WTC11 (cell line): ENCODE results near the gene NDUFV3. TPM values are rescaled to one million over a fixed set of nuclear protein-coding genes. Genes with fewer than 3 reads are reported as not detected.

Experiments used
- ATAC-seq: fragments of 200-7000 bp; cut with Tn5 transposase; 2 replicates; pipeline ENCODE4 v1.10.0; 2021; ENCODE audit warnings: mild to moderate bottlenecking, moderate library complexity
- CTCF ChIA-PET: fragments of 300-600 bp; sonication (Branson Sonifier 250); formaldehyde crosslinking; loops from one replicate; lab custom pipeline; 2021; ENCODE audit warnings: antibody characterized with exemption; lab: Charles Lee
- POLR2A ChIA-PET: fragments of 350-600 bp; sonication (Branson Sonifier 250); formaldehyde crosslinking; loops from one replicate; lab custom pipeline; 2021; ENCODE audit warnings: antibody characterized with exemption; lab: Charles Lee
- DNase-seq: peaks from one replicate; pipeline ENCODE4 v3.0.0; 2021; ENCODE audit warnings: low spot score
- H3K27ac Mint-ChIP-seq: 2 replicates; pipeline ENCODE4 v1.8.0; 2021; ENCODE audit warnings: mixed read lengths
- H3K27me3 Mint-ChIP-seq: 2 replicates; pipeline ENCODE4 v1.8.0; 2021; ENCODE audit warnings: low read depth, mild to moderate bottlenecking, moderate library complexity, mixed read lengths
- H3K36me3 Mint-ChIP-seq: 2 replicates; pipeline ENCODE4 v1.8.0; 2021; ENCODE audit warnings: mixed read lengths
- H3K4me1 Mint-ChIP-seq: 2 replicates; pipeline ENCODE4 v1.8.0; 2022; ENCODE audit warnings: mixed read lengths
- H3K4me3 Mint-ChIP-seq: 2 replicates; pipeline ENCODE4 v1.8.0; 2021; ENCODE audit warnings: mild to moderate bottlenecking, moderate library complexity, mixed read lengths
- H3K9me3 Mint-ChIP-seq: 2 replicates; pipeline ENCODE4 v1.8.0; 2021; ENCODE audit warnings: mixed read lengths
- ATF1 ChIP-seq: sonication (generic); formaldehyde crosslinking; IDR thresholded peaks from 2 replicates; pipeline ENCODE4 v1.8.1; 2023; ENCODE audit warnings: mild to moderate bottlenecking, moderate library complexity, missing genetic modification reagents
- CDX4 ChIP-seq: fragments of 250-450 bp; sonication (Bioruptor Pico); IDR thresholded peaks from 2 replicates; pipeline ENCODE4 v1.9.0; 2021; ENCODE audit warnings: moderate library complexity, mild to moderate bottlenecking, inconsistent platforms, borderline replicate concordance
- CREM ChIP-seq: sonication (generic); formaldehyde crosslinking; IDR thresholded peaks from 2 replicates; pipeline ENCODE4 v1.8.1; 2022; ENCODE audit warnings: mild to moderate bottlenecking, missing genetic modification reagents, moderate library complexity
- ETV6 ChIP-seq: sonication (generic); formaldehyde crosslinking; IDR thresholded peaks from 2 replicates; pipeline ENCODE4 v1.8.1; 2022; ENCODE audit warnings: mild to moderate bottlenecking, missing genetic modification reagents
- FOXJ3 ChIP-seq: sonication (generic); formaldehyde crosslinking; IDR thresholded peaks from 2 replicates; pipeline ENCODE4 v1.9.0; 2021; ENCODE audit warnings: missing genetic modification reagents, mild to moderate bottlenecking, borderline replicate concordance
- IRF1 ChIP-seq: sonication (generic); formaldehyde crosslinking; IDR thresholded peaks from 2 replicates; pipeline ENCODE4 v1.8.0; 2023; ENCODE audit warnings: missing genetic modification reagents
- JAZF1 ChIP-seq: fragments of 250-450 bp; sonication (Bioruptor Pico); IDR thresholded peaks from 2 replicates; pipeline ENCODE4 v1.9.0; 2021; ENCODE audit warnings: moderate library complexity, mild to moderate bottlenecking, inconsistent platforms
- NR1H2 ChIP-seq: sonication (generic); formaldehyde crosslinking; IDR thresholded peaks from 2 replicates; pipeline ENCODE4 v1.9.0; 2021; ENCODE audit warnings: mild to moderate bottlenecking, moderate library complexity, missing genetic modification reagents
- NR2C2 ChIP-seq: sonication (generic); formaldehyde crosslinking; IDR thresholded peaks from 2 replicates; pipeline ENCODE4 v1.8.0; 2022; ENCODE audit warnings: mild to moderate bottlenecking, missing genetic modification reagents
- PRDM15 ChIP-seq: sonication (generic); formaldehyde crosslinking; IDR thresholded peaks from 2 replicates; pipeline ENCODE4 v1.8.0; 2022; ENCODE audit warnings: missing genetic modification reagents
- RELA ChIP-seq: sonication (generic); formaldehyde crosslinking; IDR thresholded peaks from 2 replicates; pipeline ENCODE4 v1.8.1; 2022; ENCODE audit warnings: missing genetic modification reagents, mild to moderate bottlenecking, borderline replicate concordance
- RORB ChIP-seq: fragments of 250-450 bp; sonication (Bioruptor Pico); IDR thresholded peaks from 2 replicates; pipeline ENCODE4 v1.9.0; 2021; ENCODE audit warnings: mild to moderate bottlenecking
- SMAD3 ChIP-seq: sonication (generic); formaldehyde crosslinking; IDR thresholded peaks from 2 replicates; pipeline ENCODE4 v1.8.0; 2022; ENCODE audit warnings: missing genetic modification reagents, mild to moderate bottlenecking, borderline replicate concordance
- SMAD4 ChIP-seq: sonication (generic); formaldehyde crosslinking; IDR thresholded peaks from 2 replicates; pipeline ENCODE4 v1.8.0; 2022; ENCODE audit warnings: mild to moderate bottlenecking, missing genetic modification reagents
- ZMAT4 ChIP-seq: fragments of 250-450 bp; sonication (Bioruptor Pico); IDR thresholded peaks from 2 replicates; pipeline ENCODE4 v1.9.0; 2021; ENCODE audit warnings: mild to moderate bottlenecking
- ZNF263 ChIP-seq: sonication (generic); formaldehyde crosslinking; IDR thresholded peaks from 2 replicates; pipeline ENCODE4 v1.8.1; 2022; ENCODE audit warnings: low read depth, mild to moderate bottlenecking, moderate library complexity, missing genetic modification reagents
- ZNF317 ChIP-seq: sonication (generic); formaldehyde crosslinking; IDR thresholded peaks from 2 replicates; pipeline ENCODE4 v1.8.1; 2023; ENCODE audit warnings: low read depth, mild to moderate bottlenecking, moderate library complexity, missing genetic modification reagents, borderline replicate concordance
- total RNA-seq: library from RNA; stranded (reverse); gene quantifications from 3 replicates; pipeline ENCODE4 v1.2.3, GENCODE V29; 2021
- TF ChIP-seq, protein P1 (sequence below): fragments of 250-450 bp; sonication (Bioruptor Pico); IDR thresholded peaks from 2 replicates; pipeline ENCODE4 v1.8.0; 2021; ENCODE audit warnings: mild to moderate bottlenecking
- TF ChIP-seq, protein P2 (sequence below): fragments of 250-450 bp; sonication (Bioruptor Pico); conservative IDR thresholded peaks from 2 replicates; pipeline ENCODE4 v1.9.0; 2021; ENCODE audit warnings: mild to moderate bottlenecking
- TF ChIP-seq, protein P3 (sequence below): fragments of 250-450 bp; sonication (Bioruptor Pico); IDR thresholded peaks from 2 replicates; pipeline ENCODE4 v1.9.0; 2021; ENCODE audit warnings: mild to moderate bottlenecking

Gene NDUFV3
- total RNA-seq, 1 experiment from 2014 or later = 28.5 TPM

- TF ChIP-seq ATF1 (no peak), ZNF263 (CRISPR knock-in tag) (no peak), ZNF317 (CRISPR knock-in tag) (no peak)
Measured at GRCh38 chr21:42913476-42913875, 20.4 kb downstream of the NDUFV3 start (continued).

- ATAC-seq = no peak
- no peak for TF ChIP-seq ZMAT4
- TF ChIP-seq FOXJ3 = no peak
- no peak for TF ChIP-seq CDX4 (CRISPR knock-in tag)
- no peak for TF ChIP-seq RELA
- no peak for TF ChIP-seq ETV6
- TF ChIP-seq IRF1 (CRISPR knock-in tag) = no peak
- TF ChIP-seq NR1H2 (CRISPR knock-in tag) = no peak
- no peak for TF ChIP-seq PRDM15 (CRISPR knock-in tag)
- TF ChIP-seq, protein P1, sequence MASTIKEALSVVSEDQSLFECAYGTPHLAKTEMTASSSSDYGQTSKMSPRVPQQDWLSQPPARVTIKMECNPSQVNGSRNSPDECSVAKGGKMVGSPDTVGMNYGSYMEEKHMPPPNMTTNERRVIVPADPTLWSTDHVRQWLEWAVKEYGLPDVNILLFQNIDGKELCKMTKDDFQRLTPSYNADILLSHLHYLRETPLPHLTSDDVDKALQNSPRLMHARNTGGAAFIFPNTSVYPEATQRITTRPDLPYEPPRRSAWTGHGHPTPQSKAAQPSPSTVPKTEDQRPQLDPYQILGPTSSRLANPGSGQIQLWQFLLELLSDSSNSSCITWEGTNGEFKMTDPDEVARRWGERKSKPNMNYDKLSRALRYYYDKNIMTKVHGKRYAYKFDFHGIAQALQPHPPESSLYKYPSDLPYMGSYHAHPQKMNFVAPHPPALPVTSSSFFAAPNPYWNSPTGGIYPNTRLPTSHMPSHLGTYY (CRISPR knock-in tag) = no peak
- TF ChIP-seq RORB (CRISPR knock-in tag) = no peak
- no peak for TF ChIP-seq ZNF263 (CRISPR knock-in tag)
- no peak for TF ChIP-seq JAZF1
- no peak for TF ChIP-seq ATF1
- TF ChIP-seq SMAD4 (CRISPR knock-in tag) = no peak
- no peak for TF ChIP-seq NR2C2
- TF ChIP-seq, protein P2, sequence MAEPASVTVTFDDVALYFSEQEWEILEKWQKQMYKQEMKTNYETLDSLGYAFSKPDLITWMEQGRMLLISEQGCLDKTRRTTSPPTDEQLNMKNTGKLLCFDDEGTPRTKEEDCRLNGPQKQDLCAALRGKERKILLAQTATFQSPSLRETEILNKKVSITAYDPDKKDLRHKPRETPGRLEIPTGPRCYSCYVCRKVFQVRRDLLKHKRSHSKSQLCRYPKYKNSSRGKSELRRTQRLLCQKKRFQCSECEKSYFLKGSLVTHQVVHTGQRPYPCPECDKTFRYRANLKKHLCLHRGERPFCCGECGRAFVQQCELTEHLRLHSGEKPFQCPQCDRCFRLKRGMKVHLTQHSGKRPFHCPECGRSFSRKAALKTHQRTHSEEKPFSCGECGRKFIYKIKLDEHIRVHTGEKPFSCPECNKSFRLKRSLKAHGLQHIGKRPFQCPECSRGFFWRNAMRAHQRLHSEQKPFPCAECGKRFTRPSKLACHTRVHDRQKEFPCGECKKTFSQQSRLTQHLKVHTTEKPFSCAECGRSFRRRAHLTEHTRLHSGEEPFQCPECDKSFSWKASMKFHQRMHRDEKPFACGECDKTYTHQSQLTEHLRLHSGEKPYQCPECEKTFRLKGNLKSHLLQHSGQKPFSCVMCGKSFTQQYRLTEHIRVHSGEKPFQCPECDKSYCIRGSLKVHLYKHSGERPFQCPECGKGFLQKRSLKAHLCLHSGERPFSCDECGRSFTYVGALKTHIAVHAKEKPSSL (CRISPR knock-in tag) = no peak
- TF ChIP-seq SMAD3 (CRISPR knock-in tag) = no peak
- TF ChIP-seq CREM (CRISPR knock-in tag) = no peak
- TF ChIP-seq, protein P3, sequence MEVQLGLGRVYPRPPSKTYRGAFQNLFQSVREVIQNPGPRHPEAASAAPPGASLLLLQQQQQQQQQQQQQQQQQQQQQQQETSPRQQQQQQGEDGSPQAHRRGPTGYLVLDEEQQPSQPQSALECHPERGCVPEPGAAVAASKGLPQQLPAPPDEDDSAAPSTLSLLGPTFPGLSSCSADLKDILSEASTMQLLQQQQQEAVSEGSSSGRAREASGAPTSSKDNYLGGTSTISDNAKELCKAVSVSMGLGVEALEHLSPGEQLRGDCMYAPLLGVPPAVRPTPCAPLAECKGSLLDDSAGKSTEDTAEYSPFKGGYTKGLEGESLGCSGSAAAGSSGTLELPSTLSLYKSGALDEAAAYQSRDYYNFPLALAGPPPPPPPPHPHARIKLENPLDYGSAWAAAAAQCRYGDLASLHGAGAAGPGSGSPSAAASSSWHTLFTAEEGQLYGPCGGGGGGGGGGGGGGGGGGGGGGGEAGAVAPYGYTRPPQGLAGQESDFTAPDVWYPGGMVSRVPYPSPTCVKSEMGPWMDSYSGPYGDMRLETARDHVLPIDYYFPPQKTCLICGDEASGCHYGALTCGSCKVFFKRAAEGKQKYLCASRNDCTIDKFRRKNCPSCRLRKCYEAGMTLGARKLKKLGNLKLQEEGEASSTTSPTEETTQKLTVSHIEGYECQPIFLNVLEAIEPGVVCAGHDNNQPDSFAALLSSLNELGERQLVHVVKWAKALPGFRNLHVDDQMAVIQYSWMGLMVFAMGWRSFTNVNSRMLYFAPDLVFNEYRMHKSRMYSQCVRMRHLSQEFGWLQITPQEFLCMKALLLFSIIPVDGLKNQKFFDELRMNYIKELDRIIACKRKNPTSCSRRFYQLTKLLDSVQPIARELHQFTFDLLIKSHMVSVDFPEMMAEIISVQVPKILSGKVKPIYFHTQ (CRISPR knock-in tag) = no peak
Measured at GRCh38 chr21:42918291-42918690, 25.2 kb downstream of the NDUFV3 start.

More at GRCh38 chr21:42918291-42918690, 25.2 kb downstream of the NDUFV3 start:
- DNase-seq = no peak
- Mint-ChIP-seq H3K36me3 (peaks cover 11% of the 10 kb centered on the region), H3K27me3 (no peaks in the 10 kb centered on the region), H3K9me3 (no peaks in the 10 kb centered on the region), H3K4me1 (peaks cover 7% of the 10 kb centered on the region), H3K4me3 (no peak overlapping the region), H3K27ac (no peak overlapping the region)
- ChIA-PET POLR2A (no interaction called here), CTCF (no interaction called here)
